AG04450 (cell line): Measurements from ENCODE around the gene CPSF4. TPM values are rescaled to one million over a fixed set of nuclear protein-coding genes. Genes with fewer than 3 reads are reported as not detected.

ENCODE experiments used
- CTCF ChIA-PET: fragments of 300-600, 350-600 bp; formaldehyde crosslinking; extraction: SDS; loops from one replicate; lab custom pipeline; 2022; ENCODE audit warnings: antibody characterized with exemption, inconsistent platforms; lab: Charles Lee
- POLR2A ChIA-PET: fragments of 350-600 bp; formaldehyde crosslinking; extraction: SDS; loops from one replicate; lab custom pipeline; 2021; ENCODE audit warnings: antibody characterized with exemption, inconsistent platforms; lab: Yijun Ruan, JAX
- DNase-seq: peaks from one replicate; pipeline ENCODE4 v3.0.0-alpha.2; 2011; ENCODE audit warnings: low read depth, low spot score
- H3K27ac ChIP-seq: one replicate; pipeline ENCODE4 v1.5.1; 2012; ENCODE audit warnings: low read depth, low read length, control low read depth
- H3K27me3 ChIP-seq: one replicate; pipeline ENCODE4 v1.6.0; 2012; ENCODE audit warnings: low read length; ENCODE audit not compliant: control insufficient read depth, insufficient read depth
- H3K4me3 ChIP-seq: 2 replicates; pipeline ENCODE4 v1.5.1; 2011; ENCODE audit warnings: mild to moderate bottlenecking, low read depth, low read length, control low read depth
- H3K9me3 ChIP-seq: 2 replicates; pipeline ENCODE4 v1.5.1; 2012; ENCODE audit warnings: low read length; ENCODE audit not compliant: control insufficient read depth, insufficient read depth
- CTCF ChIP-seq: IDR thresholded peaks from 2 replicates; pipeline ENCODE4 v1.5.1; 2011; ENCODE audit warnings: low read depth, low read length, control low read depth, inconsistent platforms
- polyA plus RNA-seq: library from polyadenylated mRNA; depleted of rRNA; stranded (reverse); fragments of >200 nt; gene quantifications from 2 replicates; pipeline ENCODE4 v1.2.3, GENCODE V29; 2011

Gene CPSF4
- polyA plus RNA-seq, 1 experiment: 27.6 TPM

GRCh38 chr7:99402854-99403253, 35.9 kb upstream of the CPSF4 start:
- Histone ChIP-seq H3K4me3 (no peak overlapping the region), H3K9me3 (no peaks in the 10 kb centered on the region), H3K27ac (no peak overlapping the region), H3K27me3 (no peaks in the 10 kb centered on the region)
- POLR2A ChIA-PET: interaction anchor here (0.7 kb wide), 1 partner anchor 9 kb away, joined by 6 read pairs; no protein-coding TSS in a partner anchor
- DNase-seq: no peak
- no peak for TF ChIP-seq CTCF
- CTCF ChIA-PET: no interaction called here

- no peak for TF ChIP-seq CTCF
- H3K27ac ChIP-seq: no peak overlapping the region
- no peak overlapping the region for H3K4me3 ChIP-seq
- no peaks in the 10 kb centered on the region for H3K9me3 ChIP-seq
- POLR2A ChIA-PET: interaction anchor here (0.7 kb wide), 1 partner anchor 28 kb away, joined by 4 read pairs; no protein-coding TSS in a partner anchor
- DNase-seq: no peak
- CTCF ChIA-PET: no interaction called here
- no peaks in the 10 kb centered on the region for H3K27me3 ChIP-seq
Observed at GRCh38 chr7:99403764-99404163, 35.0 kb upstream of the CPSF4 start.

GRCh38 chr7:99404235-99404976, 34.3 kb upstream of the CPSF4 start:
- Histone ChIP-seq H3K27me3 (no peaks in the 10 kb centered on the region), H3K27ac (no peak overlapping the region), H3K4me3 (no peak overlapping the region), H3K9me3 (no peaks in the 10 kb centered on the region)
- DNase-seq: no peak
- ChIA-PET POLR2A (interaction anchor here (0.7 kb wide), 1 partner anchor 28 kb away, joined by 4 read pairs; no protein-coding TSS in a partner anchor), CTCF (no interaction called here)
- TF ChIP-seq CTCF: no peak

- Histone ChIP-seq H3K27me3 (no peaks in the 10 kb centered on the region), H3K4me3 (no peak overlapping the region), H3K27ac (no peak overlapping the region), H3K9me3 (no peaks in the 10 kb centered on the region)
- TF ChIP-seq CTCF: no peak
- CTCF ChIA-PET: no interaction called here
- DNase-seq: no peak
- POLR2A ChIA-PET: no interaction called here
Observed at GRCh38 chr7:99404977-99405320, 33.8 kb upstream of the CPSF4 start.

- DNase-seq: no peak
- ChIA-PET CTCF (interaction anchor here (0.9 kb wide), 1 partner anchor 9 kb away, joined by 5 read pairs; no protein-coding TSS in a partner anchor), POLR2A (no interaction called here)
- H3K27me3 ChIP-seq: no peaks in the 10 kb centered on the region
- H3K27ac ChIP-seq: no peak overlapping the region
- no peaks in the 10 kb centered on the region for H3K9me3 ChIP-seq
- TF ChIP-seq CTCF: no peak
- peak overlapping the region; percentile 99 for H3K4me3 ChIP-seq
Observed at GRCh38 chr7:99406557-99406956, 32.2 kb upstream of the CPSF4 start.
